HepG2 (cell line): ENCODE data around the gene CAPN12. TPM values are rescaled to one million over a fixed set of nuclear protein-coding genes. Genes with fewer than 3 reads are reported as not detected.

Source experiments
- ATF1 ChIP-seq: IDR thresholded peaks from 2 replicates; pipeline ENCODE4 v1.6.1; 2016; ENCODE audit warnings: mild to moderate bottlenecking, control low read depth
- CCDC6 ChIP-seq: sonication (generic); formaldehyde crosslinking; IDR thresholded peaks from 2 replicates; pipeline ENCODE4 v1.8.1; 2022; ENCODE audit warnings: mild to moderate bottlenecking, missing genetic modification reagents, moderate library complexity
- CENPX ChIP-seq: sonication (generic); formaldehyde crosslinking; IDR thresholded peaks from 2 replicates; pipeline ENCODE4 v1.9.0; 2021; ENCODE audit warnings: mild to moderate bottlenecking, missing genetic modification reagents, moderate library complexity
- ERF ChIP-seq: IDR thresholded peaks from 2 replicates; pipeline ENCODE4 v1.6.1; 2018; ENCODE audit warnings: missing biosample characterization, missing genetic modification reagents
- FOXM1 ChIP-seq: sonication (generic); formaldehyde crosslinking; IDR thresholded peaks from 2 replicates; pipeline ENCODE4 v1.5.0; 2020; ENCODE audit warnings: missing genetic modification reagents
- GPN1 ChIP-seq: sonication (generic); formaldehyde crosslinking; IDR thresholded peaks from 2 replicates; pipeline ENCODE4 v1.5.1; 2020; ENCODE audit warnings: missing genetic modification reagents, borderline replicate concordance
- MIER2 ChIP-seq: IDR thresholded peaks from 2 replicates; pipeline ENCODE4 v1.6.1; 2016; ENCODE audit warnings: missing biosample characterization, missing genetic modification reagents
- RAD51 ChIP-seq: fragments of 450-650 bp; IDR thresholded peaks from 2 replicates; pipeline ENCODE4 v1.6.1; 2016; ENCODE audit warnings: borderline replicate concordance
- SMARCE1 ChIP-seq: fragments of 450-650 bp; IDR thresholded peaks from 2 replicates; pipeline ENCODE4 v1.6.1; 2017; ENCODE audit warnings: borderline replicate concordance
- THAP11 ChIP-seq: IDR thresholded peaks from 2 replicates; pipeline ENCODE4 v1.6.1; 2016; ENCODE audit warnings: missing biosample characterization, missing genetic modification reagents
- ZNF335 ChIP-seq: sonication (generic); formaldehyde crosslinking; IDR thresholded peaks from 2 replicates; pipeline ENCODE4 v1.4.0; 2020; ENCODE audit warnings: missing genetic modification reagents
- ZNF672 ChIP-seq: sonication (generic); formaldehyde crosslinking; IDR thresholded peaks from 2 replicates; pipeline ENCODE4 v1.8.1; 2022; ENCODE audit warnings: missing genetic modification reagents
- ZNF773 ChIP-seq: sonication (generic); formaldehyde crosslinking; IDR thresholded peaks from 2 replicates; pipeline ENCODE4 v1.4.0; 2020; ENCODE audit warnings: missing genetic modification reagents, borderline replicate concordance
- polyA plus RNA-seq, 8 experiments: library from polyadenylated mRNA; depleted of rRNA in 3 of 8; stranded (reverse) in 7 of 8; unstranded in 1 of 8; fragments of >200 nt; fragmentation: Illumina TruSeq in 4 of 8; extraction: Trizol in 4 of 8; gene quantifications; 2 replicates each; pipeline versions ENCODE4 v1.2.1 to v1.2.3, GENCODE V29; 2011 to 2016; ENCODE audit warnings: low read depth in 4 of 8, missing spikeins in 1 of 8, mixed read lengths in 1 of 8; ENCODE audit not compliant: insufficient read depth in 1 of 8
- total RNA-seq, 5 experiments: library from RNA; depleted of rRNA; stranded (reverse); fragments of >200 nt; fragmentation: Illumina TruSeq; extraction: Trizol; gene quantifications; 2 replicates each; pipeline ENCODE4 v1.2.3, GENCODE V29; 2016; ENCODE audit warnings: low read depth in 1 of 5
- TF ChIP-seq, protein P1 (sequence below): sonication (generic); formaldehyde crosslinking; IDR thresholded peaks from 2 replicates; pipeline ENCODE4 v1.9.0; 2021; ENCODE audit warnings: missing genetic modification reagents, borderline replicate concordance
- TF ChIP-seq, protein P2 (sequence below): sonication (generic); formaldehyde crosslinking; IDR thresholded peaks from 2 replicates; pipeline ENCODE4 v1.4.0; 2020; ENCODE audit warnings: missing genetic modification reagents
- TF ChIP-seq, protein P3 (sequence below): sonication (generic); formaldehyde crosslinking; IDR thresholded peaks from 2 replicates; pipeline ENCODE4 v1.4.0; 2020; ENCODE audit warnings: missing genetic modification reagents
- TF ChIP-seq, protein P4 (sequence below): sonication (generic); formaldehyde crosslinking; IDR thresholded peaks from 2 replicates; pipeline ENCODE4 v1.5.1; 2020; ENCODE audit warnings: missing genetic modification reagents, mild to moderate bottlenecking, borderline replicate concordance
- TF ChIP-seq, protein P5 (sequence below): sonication (generic); formaldehyde crosslinking; IDR thresholded peaks from 2 replicates; pipeline ENCODE4 v1.8.1; 2023; ENCODE audit warnings: mild to moderate bottlenecking, missing genetic modification reagents
- TF ChIP-seq, protein P6 (sequence below): sonication (generic); formaldehyde crosslinking; IDR thresholded peaks from 2 replicates; pipeline ENCODE4 v1.4.0; 2020; ENCODE audit warnings: missing genetic modification reagents, borderline replicate concordance

Gene CAPN12
- total and polyA plus RNA-seq, 2 of the 13 experiments (the other 11 are each of a cell fraction or from before 2014, with no cell fraction given), result 1.6 to 13.6 TPM

DNA sequence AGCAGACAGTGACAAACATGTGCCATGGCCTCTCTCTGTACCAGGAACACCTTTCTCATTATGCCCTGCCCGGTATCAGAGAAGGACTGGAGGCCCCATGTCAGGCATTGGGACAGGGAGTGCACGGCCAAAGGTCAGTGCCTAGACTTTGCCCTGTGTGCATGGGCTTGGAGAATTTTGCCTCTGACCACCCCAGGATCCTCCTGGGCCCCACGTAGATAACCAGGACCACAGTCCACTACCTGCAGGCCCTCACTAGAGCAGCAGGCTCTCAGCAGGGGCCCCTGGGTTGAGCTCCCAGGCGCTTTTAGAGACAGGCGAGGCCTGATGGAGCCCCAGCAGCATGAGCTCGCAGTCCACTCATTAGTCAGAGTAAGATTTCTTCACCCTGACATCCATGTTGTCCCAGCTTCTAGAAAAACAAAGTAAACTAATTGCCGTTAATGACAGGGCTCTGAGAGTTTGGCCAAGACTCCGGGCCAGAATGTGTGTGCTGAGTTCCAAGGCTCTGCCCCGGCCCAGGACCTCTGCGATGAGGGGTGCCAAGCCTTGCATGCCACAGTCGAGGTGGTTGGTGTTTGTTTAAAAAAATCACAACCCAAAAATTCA is 42.7 kb downstream of the CAPN12 start (continued):
- TF ChIP-seq, protein P1, sequence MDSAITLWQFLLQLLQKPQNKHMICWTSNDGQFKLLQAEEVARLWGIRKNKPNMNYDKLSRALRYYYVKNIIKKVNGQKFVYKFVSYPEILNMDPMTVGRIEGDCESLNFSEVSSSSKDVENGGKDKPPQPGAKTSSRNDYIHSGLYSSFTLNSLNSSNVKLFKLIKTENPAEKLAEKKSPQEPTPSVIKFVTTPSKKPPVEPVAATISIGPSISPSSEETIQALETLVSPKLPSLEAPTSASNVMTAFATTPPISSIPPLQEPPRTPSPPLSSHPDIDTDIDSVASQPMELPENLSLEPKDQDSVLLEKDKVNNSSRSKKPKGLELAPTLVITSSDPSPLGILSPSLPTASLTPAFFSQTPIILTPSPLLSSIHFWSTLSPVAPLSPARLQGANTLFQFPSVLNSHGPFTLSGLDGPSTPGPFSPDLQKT (CRISPR knock-in tag), result no peak
- TF ChIP-seq, protein P2, sequence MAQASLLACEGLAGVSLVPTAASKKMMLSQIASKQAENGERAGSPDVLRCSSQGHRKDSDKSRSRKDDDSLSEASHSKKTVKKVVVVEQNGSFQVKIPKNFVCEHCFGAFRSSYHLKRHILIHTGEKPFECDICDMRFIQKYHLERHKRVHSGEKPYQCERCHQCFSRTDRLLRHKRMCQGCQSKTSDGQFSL (CRISPR knock-in tag), result no peak
- TF ChIP-seq ZNF672, result no peak
- no peak for TF ChIP-seq RAD51
- TF ChIP-seq SMARCE1, result no peak
- TF ChIP-seq, protein P3, sequence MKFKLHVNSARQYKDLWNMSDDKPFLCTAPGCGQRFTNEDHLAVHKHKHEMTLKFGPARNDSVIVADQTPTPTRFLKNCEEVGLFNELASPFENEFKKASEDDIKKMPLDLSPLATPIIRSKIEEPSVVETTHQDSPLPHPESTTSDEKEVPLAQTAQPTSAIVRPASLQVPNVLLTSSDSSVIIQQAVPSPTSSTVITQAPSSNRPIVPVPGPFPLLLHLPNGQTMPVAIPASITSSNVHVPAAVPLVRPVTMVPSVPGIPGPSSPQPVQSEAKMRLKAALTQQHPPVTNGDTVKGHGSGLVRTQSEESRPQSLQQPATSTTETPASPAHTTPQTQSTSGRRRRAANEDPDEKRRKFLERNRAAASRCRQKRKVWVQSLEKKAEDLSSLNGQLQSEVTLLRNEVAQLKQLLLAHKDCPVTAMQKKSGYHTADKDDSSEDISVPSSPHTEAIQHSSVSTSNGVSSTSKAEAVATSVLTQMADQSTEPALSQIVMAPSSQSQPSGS (CRISPR knock-in tag), result peak; percentile 22; the same call in 1 of the 2 replicates
- TF ChIP-seq THAP11, result peak; percentile 51
- no peak for TF ChIP-seq CCDC6 (CRISPR knock-in tag)
- peak; percentile 54; the same call in 1 of the 2 replicates for TF ChIP-seq ERF
- TF ChIP-seq, protein P4, sequence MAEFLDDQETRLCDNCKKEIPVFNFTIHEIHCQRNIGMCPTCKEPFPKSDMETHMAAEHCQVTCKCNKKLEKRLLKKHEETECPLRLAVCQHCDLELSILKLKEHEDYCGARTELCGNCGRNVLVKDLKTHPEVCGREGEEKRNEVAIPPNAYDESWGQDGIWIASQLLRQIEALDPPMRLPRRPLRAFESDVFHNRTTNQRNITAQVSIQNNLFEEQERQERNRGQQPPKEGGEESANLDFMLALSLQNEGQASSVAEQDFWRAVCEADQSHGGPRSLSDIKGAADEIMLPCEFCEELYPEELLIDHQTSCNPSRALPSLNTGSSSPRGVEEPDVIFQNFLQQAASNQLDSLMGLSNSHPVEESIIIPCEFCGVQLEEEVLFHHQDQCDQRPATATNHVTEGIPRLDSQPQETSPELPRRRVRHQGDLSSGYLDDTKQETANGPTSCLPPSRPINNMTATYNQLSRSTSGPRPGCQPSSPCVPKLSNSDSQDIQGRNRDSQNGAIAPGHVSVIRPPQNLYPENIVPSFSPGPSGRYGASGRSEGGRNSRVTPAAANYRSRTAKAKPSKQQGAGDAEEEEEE (CRISPR knock-in tag), result no peak
- TF ChIP-seq, protein P5, sequence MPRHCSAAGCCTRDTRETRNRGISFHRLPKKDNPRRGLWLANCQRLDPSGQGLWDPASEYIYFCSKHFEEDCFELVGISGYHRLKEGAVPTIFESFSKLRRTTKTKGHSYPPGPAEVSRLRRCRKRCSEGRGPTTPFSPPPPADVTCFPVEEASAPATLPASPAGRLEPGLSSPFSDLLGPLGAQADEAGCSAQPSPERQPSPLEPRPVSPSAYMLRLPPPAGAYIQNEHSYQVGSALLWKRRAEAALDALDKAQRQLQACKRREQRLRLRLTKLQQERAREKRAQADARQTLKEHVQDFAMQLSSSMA (CRISPR knock-in tag), result no peak; the same call in 1 of the 2 replicates
- TF ChIP-seq, protein P6, sequence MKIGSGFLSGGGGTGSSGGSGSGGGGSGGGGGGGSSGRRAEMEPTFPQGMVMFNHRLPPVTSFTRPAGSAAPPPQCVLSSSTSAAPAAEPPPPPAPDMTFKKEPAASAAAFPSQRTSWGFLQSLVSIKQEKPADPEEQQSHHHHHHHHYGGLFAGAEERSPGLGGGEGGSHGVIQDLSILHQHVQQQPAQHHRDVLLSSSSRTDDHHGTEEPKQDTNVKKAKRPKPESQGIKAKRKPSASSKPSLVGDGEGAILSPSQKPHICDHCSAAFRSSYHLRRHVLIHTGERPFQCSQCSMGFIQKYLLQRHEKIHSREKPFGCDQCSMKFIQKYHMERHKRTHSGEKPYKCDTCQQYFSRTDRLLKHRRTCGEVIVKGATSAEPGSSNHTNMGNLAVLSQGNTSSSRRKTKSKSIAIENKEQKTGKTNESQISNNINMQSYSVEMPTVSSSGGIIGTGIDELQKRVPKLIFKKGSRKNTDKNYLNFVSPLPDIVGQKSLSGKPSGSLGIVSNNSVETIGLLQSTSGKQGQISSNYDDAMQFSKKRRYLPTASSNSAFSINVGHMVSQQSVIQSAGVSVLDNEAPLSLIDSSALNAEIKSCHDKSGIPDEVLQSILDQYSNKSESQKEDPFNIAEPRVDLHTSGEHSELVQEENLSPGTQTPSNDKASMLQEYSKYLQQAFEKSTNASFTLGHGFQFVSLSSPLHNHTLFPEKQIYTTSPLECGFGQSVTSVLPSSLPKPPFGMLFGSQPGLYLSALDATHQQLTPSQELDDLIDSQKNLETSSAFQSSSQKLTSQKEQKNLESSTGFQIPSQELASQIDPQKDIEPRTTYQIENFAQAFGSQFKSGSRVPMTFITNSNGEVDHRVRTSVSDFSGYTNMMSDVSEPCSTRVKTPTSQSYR (CRISPR knock-in tag), result peak; percentile 75; the same call in 1 of the 2 replicates
- no peak for TF ChIP-seq ZNF773
- TF ChIP-seq CENPX (CRISPR knock-in tag), result no peak
- 0 out of 2 replicates have a peak, but pooled peaks have one; percentile 56 for TF ChIP-seq MIER2 (CRISPR knock-in tag)
- no peak for TF ChIP-seq GPN1
- TF ChIP-seq FOXM1 (CRISPR knock-in tag), result no peak
- no peak for TF ChIP-seq ZNF335 (CRISPR knock-in tag)
- no peak for TF ChIP-seq ATF1
